ENCODE data around the gene ZPBP2.

Gene ZPBP2

GRCh38 chr17:39903158-39903884, 35.3 kb downstream of the ZPBP2 start:
- no peak for ATAC-seq
- no peak for TF ChIP-seq ZC3H10 (CRISPR knock-in tag; IDR thresholded peaks at IDR 0.05)
- no peak for TF ChIP-seq PATZ1 (CRISPR knock-in tag; IDR thresholded peaks at IDR 0.05; ENCODE audit: borderline replicate concordance)
- no peak for TF ChIP-seq CSRNP3 (CRISPR knock-in tag; IDR thresholded peaks at IDR 0.05)
- no peak for TF ChIP-seq ZNF70 (CRISPR knock-in tag; IDR thresholded peaks at IDR 0.05)
- TF ChIP-seq TCF4 (CRISPR knock-in tag; IDR thresholded peaks at IDR 0.05; ENCODE audit: borderline replicate concordance), result no peak
- TF ChIP-seq SNAI2 (CRISPR knock-in tag; IDR thresholded peaks at IDR 0.05), result no peak
- TF ChIP-seq POU6F1 (CRISPR knock-in tag; IDR thresholded peaks at IDR 0.05; ENCODE audit: borderline replicate concordance, low read depth), result no peak
- no peak for TF ChIP-seq RARB (CRISPR knock-in tag; IDR thresholded peaks at IDR 0.05)
- no peak for TF ChIP-seq GLIS3 (CRISPR knock-in tag; IDR thresholded peaks at IDR 0.05)
- TF ChIP-seq CREB5 (CRISPR knock-in tag; IDR thresholded peaks at IDR 0.05; ENCODE audit: low read depth), result no peak
- TF ChIP-seq BACH2 (CRISPR knock-in tag; IDR thresholded peaks at IDR 0.05; ENCODE audit: borderline replicate concordance), result no peak
- TF ChIP-seq ZFP3 (CRISPR knock-in tag; IDR thresholded peaks at IDR 0.05), result no peak
- TF ChIP-seq ESRRG (CRISPR knock-in tag; IDR thresholded peaks at IDR 0.05), result no peak

- ATAC-seq, result no peak
- no peak for TF ChIP-seq SNAI2 (CRISPR knock-in tag; IDR thresholded peaks at IDR 0.05)
- no peak for TF ChIP-seq ISL1 (CRISPR knock-in tag; IDR thresholded peaks at IDR 0.05)
- TF ChIP-seq PPARA (CRISPR knock-in tag; IDR thresholded peaks at IDR 0.05; ENCODE audit: borderline replicate concordance), result no peak
- no peak for TF ChIP-seq PATZ1 (CRISPR knock-in tag; IDR thresholded peaks at IDR 0.05; ENCODE audit: borderline replicate concordance)
- TF ChIP-seq CREB5 (CRISPR knock-in tag; IDR thresholded peaks at IDR 0.05; ENCODE audit: low read depth), result no peak
- no peak for TF ChIP-seq ZFP30 (CRISPR knock-in tag; IDR thresholded peaks at IDR 0.05)
- TF ChIP-seq ZC3H10 (CRISPR knock-in tag; IDR thresholded peaks at IDR 0.05), result no peak
These were observed 36.9 kb downstream of the ZPBP2 start for GRCh38 chr17:39904990-39905288.

GRCh38 chr17:39908789-39909352, 40.9 kb downstream of the ZPBP2 start:
- no peak for TF ChIP-seq GLIS3 (CRISPR knock-in tag; IDR thresholded peaks at IDR 0.05)
- TF ChIP-seq ZNF8 (CRISPR knock-in tag; IDR thresholded peaks at IDR 0.05), result no peak
- no peak for ATAC-seq

- no peak for ATAC-seq
- TF ChIP-seq ZFP30 (CRISPR knock-in tag; IDR thresholded peaks at IDR 0.05), result no peak
- no peak for TF ChIP-seq ZNF70 (CRISPR knock-in tag; IDR thresholded peaks at IDR 0.05)
- no peak for TF ChIP-seq PATZ1 (CRISPR knock-in tag; IDR thresholded peaks at IDR 0.05; ENCODE audit: borderline replicate concordance)
- TF ChIP-seq ZNF565 (CRISPR knock-in tag; conservative IDR thresholded peaks at IDR 0.05; ENCODE audit: low read depth), result no peak
- TF ChIP-seq ESRRG (CRISPR knock-in tag; IDR thresholded peaks at IDR 0.05), result no peak
- no peak for TF ChIP-seq PPARA (CRISPR knock-in tag; IDR thresholded peaks at IDR 0.05; ENCODE audit: borderline replicate concordance)
- no peak for TF ChIP-seq ARNTL (CRISPR knock-in tag; IDR thresholded peaks at IDR 0.05; ENCODE audit: borderline replicate concordance, low read depth)
- no peak for TF ChIP-seq CSRNP3 (CRISPR knock-in tag; IDR thresholded peaks at IDR 0.05)
- TF ChIP-seq TCF4 (CRISPR knock-in tag; IDR thresholded peaks at IDR 0.05; ENCODE audit: borderline replicate concordance), result no peak
These were observed 46.0 kb downstream of the ZPBP2 start for GRCh38 chr17:39913989-39914388.

All from SK-N-SH treated with all-trans-retinoic acid at 6 μM for 48 hours (cell line).